COR-L47 (cell line): ENCODE data around the gene APOBEC3F.
"Not testable (repeated sequence)": the region's sequence is repeated elsewhere in the genome, so short reads cannot be mapped to it uniquely, and the experiment has no call there.

Source experiments
- DNase-seq: peaks from one replicate; lab custom pipeline; 2025; lab: John Stamatoyannopoulos, UW

The APOBEC3F gene

DNA sequence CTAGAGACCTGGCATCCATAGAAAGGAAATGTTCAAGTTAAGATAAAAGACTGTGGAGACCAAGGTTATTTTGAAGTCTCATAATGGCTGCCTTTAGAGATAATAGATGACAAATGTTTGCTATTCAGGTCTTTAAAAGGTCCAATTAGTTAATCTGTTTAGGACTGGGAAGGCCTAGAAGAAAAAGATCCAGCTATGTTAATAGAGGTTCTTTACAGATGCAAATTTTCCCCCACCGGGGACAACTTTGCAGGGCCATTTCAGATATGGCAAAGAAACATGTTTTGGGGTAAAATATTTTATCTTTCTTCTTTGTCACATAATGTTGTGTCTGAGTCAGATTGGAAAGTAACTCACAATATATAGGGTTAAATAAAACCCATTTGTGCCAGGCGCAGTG is 33.3 kb downstream of the APOBEC3F start:
- no peak for DNase-seq

DNA sequence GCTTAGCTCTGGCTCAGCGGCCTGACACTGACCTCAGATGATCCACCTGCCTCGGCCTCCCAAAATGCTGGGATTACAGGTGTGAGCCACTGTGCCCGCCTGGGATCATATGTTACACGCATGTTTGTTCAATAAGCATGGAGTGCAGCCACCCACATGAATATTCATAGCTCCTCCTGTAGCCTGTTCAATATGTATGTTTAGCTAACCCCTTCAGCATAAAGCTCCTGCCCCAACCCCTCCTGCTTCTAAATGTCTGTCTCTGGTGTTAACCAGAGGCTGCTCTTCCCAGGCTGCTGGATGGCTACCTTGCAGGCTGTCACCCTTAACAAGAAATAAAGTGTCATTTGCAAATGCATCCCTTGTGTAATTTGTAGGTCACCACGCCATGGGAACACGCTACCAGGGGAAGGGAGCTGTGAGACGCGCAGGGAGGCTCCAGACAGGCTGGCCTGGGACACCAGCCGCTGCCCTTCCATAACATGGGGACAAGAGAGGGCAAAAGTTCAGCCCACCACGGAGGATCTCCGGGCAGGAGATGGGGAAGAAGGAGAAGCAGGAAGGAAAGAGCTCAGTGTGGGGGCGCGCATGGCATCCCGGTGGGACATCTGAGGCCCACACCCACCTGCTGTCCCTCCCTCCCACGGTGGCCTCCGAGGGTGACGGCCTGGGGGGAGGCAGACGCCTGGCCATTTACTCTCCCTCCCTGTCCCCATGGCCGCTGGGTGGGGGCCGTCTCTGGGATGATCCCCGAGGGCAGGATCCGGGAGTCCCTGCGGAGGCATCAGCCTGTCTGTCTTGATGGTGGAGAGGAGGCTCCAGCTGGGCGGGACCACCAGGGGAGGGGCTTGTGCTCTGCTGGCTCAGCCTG is 35.7 kb downstream of the APOBEC3F start:
- DNase-seq: not testable (repeated sequence)

DNA sequence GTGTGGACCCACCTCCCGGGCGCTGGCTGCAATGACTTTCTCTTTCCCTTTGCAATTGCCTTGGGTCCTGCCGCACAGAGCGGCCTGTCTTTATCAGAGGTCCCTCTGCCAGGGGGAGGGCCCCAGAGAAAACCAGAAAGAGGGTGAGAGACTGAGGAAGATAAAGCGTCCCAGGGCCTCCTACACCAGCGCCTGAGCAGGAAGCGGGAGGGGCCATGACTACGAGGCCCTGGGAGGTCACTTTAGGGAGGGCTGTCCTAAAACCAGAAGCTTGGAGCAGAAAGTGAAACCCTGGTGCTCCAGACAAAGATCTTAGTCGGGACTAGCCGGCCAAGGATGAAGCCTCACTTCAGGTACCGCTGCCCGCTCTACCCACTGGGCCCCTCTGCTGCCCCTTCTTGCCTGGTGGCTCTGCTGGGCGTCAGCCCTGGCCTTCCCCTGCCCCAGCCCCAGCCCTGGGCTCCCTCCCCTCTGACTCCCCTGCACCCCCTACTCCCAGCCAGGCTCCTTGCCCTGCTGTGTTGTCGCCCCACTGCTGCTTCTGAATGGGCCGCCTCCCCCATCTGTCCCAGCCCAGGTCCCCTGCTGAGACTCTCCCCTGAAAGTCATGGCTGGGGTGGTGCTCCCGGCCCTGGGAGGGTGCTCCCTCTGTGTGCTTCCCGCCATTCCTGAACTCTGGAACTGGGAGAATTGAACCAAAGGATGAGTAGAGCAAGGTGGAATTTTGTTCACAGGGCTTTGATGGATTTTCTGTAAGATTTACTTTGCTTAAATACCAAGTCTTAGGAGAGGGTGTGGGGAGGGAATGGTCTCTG is 36.6 kb downstream of the APOBEC3F start, which contains the start of gene APOBEC3G:
Gene APOBEC3G, plus strand, starts transcription at position 250 of the 815 bp plus-strand sequence. Its CDS starts 87 bp downstream, at position 337.
- not testable (repeated sequence) for DNase-seq

DNA sequence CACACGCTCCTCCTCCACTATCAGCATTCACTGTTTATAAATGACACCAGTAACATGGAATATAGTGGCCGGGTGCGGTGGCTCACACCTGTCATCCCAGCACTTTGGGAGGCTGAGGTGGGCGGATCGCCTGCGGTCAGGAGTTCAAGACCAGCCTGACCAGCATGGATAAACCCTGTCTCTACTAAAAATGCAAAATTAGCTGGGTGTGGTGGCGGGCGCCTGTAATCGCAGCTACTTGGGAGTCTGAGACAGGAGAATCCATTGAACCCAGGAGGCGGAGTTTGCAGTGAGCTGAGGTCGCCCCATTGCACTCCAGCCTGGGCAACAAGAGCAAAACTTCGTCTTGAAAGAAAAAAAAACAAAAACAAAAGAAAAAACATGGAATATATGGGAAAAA is 37.2 kb downstream of the APOBEC3F start:
- DNase-seq: not testable (repeated sequence)

DNA sequence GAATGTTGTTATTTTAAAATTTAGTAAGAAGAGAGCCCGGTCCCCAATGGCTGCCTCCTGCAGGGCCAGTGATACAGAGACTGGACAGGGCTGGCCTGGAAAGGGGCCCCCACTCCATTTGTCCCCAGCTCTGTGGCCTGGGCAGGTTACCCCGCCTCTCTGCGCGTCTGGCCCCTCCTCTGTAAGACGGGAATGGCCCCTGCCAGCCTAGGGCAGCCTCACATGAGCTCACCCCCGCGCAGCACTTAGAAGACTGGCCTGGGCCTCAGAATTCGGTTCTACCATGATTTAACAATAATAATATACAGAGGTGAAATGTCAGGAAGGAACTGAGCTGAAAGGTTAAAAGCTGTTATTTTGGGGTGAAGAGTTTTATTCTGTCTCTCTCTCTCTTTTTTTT is 37.7 kb downstream of the APOBEC3F start:
- DNase-seq: no peak

DNA sequence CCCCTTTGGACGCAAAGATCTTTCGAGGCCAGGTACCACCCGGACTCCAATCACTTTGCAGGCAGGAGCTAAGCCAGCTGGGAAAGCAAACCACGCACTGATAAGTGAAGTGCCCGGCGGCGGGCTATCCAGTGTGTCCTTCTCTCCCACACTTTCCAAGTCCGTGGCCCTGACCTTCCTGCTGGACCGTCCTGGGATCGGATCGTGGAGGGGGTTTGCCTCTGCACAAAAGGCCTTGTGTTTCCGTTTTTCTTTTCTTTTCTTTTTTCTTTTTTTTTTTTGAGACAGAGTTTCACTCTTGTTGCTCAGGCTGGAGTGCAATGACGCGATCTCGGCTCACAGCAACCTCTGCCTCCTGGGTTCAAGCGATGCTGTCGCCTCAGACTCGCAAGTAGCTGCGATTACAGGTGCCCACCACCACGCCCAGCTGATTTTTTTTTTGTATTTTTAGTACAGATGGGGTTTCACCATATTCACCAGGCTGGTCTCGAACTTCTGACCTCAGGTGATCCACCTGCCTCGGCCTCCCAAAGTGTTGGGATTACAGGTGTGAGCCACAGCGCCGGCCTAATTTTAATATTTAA is 38.5 kb downstream of the APOBEC3F start:
- DNase-seq: not testable (repeated sequence)

DNA sequence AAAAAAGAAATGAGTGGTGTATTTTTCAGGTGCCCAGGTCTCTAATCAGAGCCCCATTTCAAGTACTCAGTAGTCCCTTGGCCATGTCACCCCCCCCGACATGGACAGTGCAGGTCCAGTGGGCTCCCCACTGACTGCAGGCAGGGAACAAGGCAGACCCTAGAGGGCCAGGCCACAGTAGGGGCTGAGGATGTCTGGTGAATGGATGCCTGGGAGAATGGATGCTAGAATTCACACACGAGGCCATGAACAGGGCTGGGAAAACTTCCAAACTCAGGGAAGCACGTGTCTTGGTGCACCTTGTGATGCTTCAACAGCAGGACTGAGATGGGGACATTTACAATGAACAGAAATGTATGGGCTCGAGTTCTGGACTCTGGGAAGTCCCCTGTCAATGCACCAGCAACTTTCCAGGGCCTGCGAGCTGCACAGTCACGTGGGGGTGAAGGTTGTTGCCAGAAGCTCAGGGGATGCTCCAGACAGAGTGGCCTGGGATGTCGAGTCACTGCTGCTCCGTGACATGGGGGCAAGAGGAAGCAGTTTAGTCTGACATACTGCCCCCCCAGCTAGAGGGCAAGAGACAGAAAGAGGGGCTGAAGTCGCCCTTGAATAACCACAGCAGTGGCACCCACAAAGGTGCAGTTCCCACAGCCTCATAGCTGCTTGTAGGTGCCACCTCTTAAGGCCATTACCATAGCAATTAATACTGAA is 39.5 kb downstream of the APOBEC3F start:
- DNase-seq: no peak

DNA sequence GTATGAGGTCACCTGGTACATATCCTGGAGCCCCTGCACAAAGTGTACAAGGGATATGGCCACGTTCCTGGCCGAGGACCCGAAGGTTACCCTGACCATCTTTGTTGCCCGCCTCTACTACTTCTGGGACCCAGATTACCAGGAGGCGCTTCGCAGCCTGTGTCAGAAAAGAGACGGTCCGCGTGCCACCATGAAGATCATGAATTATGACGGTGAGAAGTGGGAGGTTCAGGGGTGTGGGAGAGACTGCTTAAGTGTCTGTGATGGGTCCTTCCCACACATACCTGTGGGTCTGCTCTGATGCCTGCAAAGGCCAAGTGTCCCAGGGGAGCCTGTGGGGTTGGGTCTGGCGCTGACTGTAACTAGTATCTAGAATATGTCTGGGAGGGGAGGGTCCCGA is 40.4 kb downstream of the APOBEC3F start:
- DNase-seq: no peak

DNA sequence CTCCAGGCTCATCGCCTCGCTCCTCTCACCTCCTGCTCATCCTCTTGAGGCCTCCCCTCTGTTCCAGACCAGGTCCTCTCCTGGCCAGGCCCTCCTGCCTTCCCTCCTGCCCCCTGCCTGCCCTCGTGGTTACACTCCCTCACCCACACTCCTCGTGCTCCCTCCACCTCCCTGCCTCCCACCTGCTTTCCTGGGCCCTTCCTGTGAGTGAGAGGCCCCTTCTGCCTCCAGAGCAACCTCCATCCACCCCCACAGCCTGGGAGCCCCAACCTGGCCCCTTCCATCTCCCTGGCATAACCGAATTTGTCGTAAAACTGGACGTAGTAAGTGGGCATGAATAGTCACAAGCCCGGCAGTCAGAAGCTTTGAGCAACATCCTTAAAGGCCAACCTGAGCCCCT is 40.9 kb downstream of the APOBEC3F start:
- DNase-seq: no peak

DNA sequence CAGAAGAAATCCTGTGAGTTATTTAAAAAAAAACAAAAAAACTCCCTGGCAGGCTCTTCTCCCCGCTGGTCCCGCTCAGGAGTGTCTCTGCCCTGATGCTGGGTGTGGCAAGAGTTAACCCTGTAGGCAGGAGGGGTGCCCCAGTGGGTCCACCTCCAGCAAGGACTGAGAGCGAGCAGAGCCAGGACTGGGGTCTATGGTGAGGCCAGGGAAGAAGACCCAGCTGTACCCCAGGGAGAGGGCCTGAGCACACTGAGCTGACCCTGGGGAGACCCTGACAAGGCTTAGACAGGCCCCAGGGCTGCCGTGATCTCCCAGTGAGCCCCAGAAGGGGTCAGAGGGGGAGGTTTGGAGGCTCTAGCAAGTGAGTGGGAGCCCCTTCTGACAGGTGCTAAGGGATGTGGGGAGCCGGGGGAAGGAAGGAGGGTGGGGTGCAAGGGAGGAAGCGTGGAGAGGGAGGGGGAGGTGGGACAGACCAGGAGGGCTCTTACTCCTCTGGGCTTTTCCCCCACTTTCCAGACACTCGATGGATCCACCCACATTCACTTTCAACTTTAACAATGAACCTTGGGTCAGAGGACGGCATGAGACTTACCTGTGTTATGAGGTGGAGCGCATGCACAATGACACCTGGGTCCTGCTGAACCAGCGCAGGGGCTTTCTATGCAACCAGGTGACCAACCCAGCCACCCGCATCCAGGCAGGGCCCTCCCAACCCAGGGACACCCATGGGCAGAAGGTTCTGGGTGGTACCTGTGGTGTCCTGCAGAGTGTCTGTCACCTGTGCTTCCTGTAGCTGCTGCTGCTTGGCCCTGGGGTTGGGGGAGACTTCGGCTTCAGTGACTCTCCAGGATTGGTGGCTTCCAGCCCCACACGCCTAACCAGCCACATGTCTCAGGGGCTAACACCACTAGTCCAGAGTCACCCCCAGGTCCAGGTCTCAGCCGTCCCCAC is 42.8 kb downstream of the APOBEC3F start:
- DNase-seq: no peak

DNA sequence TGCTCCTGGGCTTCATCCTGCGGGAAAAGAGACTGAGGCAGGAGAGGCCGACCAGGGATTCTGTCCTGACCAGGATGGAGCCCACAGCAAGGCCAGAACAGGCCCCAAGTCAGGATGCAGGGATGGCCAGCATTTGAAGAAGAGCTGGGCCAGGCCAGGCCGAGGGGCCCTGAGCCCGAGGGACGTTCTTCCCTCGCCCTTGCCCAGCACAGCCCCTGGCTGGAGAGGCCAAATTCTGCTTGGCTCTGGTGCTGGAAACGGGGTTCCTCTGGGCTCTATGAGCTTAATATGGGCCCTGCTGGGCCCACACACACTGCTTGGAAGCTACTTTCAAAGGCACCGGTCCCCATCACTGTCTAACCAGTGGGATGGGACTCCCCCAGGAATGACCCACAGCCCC is 44.0 kb downstream of the APOBEC3F start:
- no peak for DNase-seq

DNA sequence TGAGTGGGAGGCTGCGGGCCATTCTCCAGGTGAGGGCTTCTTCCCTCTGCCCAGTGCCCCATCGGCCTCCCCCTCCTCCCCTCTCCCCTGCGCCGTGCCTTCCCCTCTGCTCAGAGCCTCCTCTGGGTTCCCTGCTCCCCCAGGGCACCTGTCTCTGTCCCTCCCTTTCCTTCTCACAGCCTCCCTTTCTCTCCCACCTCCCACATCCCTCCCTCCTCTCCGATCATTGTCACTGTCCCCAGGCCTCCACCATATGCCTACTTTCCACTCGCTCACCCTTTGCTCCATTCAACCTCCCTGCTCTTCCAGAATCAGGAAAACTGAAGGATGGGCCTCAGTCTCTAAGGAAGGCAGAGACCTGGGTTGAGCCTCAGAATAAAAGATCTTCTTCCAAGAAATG is 46.4 kb downstream of the APOBEC3F start:
- DNase-seq: no peak

DNA sequence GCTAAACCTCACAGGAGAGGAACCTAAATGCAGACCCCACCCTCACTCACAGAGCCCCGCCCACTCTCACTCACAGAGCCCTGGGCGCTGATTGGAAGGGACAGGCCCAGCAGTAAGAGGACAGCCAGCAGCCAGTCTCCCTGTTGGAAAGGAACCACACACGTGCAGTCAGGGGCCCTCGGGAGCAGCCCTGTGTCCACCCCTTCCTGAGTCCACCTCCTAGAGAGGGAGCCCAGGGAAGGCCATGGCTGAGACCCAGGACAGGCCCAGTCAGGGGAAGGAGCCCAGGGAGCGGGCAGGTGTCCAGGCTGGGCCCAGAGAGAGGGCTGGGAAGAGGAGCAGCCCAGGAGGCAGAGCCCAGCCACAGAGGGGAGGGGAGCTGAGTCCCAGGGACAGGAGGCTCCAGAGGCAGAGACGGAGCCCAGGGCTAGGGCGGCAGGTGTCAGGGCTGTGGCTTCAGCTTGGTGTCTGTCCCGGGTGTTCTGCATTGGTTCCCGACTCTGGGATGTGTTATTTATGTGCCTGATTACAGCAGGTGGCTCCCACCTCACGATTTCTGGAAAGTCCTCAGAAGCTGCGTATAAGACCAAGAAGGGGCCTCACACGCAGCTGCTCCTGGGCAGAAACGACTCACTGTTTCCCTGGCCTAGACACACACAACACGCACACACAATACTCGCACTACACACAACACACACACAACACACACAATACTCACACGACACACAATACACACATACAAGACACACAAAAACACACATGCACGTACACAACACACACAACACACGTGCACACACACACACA is 47.4 kb downstream of the APOBEC3F start:
- DNase-seq: no peak

DNA sequence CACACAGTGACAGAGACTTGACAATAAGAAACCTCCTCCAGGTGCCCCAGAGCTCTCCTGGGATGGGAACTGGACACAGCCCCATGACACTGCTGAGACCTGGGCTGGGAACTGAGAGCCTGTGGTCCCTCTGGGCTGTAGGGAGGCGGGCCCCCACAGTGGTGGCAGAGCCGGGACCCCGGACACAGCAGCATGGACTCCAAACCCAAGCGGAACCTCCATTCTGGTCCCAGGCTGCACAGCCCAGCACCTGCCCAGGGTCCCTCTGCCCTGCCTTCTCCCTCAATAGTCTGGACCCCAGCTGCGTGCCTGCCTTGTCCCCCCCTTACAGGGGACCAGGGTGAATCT is 48.0 kb downstream of the APOBEC3F start:
- DNase-seq: no peak

DNA sequence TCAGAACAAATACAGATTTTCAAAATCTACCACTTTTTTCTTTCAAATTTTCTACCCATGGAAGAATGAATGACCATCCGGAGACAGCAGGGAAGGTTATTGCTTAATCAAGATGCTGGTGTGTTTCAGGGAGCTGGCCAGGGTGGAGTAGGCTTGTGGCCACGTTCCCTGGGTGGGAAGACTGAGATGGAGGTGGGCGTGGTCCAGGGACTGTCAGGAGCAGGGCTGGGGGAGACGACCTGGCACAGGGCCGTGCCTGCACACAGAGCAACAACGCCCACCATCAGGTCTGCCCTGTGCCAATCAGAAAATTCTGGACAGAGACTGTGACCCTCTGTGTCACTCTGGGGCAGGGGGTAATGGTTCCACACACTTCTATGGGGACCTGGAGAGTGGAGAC is 49.3 kb downstream of the APOBEC3F start:
- DNase-seq: no peak

DNA sequence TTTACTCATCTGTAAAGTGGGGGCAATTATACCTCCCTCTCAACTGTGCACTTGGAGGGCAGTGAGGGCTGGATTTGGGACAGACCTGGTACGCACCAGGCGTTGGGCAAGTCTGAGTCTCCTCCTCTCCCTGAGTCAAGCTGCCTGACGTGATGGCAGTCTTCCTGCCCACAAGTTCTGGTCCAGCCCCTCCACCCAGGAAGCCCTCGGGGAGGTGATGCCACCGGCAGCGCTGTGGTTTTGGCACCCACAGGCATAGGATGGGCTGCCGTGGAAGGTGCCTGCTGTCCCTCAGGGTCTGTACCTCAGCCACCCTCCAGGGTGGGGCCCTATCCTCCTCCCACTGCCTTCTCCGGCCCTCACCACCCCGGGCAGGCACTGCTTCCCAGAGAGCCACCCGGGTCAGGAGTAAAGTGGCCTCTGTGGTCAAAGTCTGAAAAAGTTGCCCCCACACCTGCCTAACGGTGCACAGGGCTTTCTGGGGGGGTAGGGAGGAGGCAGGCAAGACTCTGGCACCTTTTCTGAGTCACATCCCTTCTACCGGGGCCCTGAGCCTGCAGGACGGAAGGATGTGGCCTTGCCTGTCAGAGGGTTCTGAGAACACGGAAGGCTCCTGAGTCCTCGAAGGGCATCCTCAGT is 49.9 kb downstream of the APOBEC3F start:
- no peak for DNase-seq

DNA sequence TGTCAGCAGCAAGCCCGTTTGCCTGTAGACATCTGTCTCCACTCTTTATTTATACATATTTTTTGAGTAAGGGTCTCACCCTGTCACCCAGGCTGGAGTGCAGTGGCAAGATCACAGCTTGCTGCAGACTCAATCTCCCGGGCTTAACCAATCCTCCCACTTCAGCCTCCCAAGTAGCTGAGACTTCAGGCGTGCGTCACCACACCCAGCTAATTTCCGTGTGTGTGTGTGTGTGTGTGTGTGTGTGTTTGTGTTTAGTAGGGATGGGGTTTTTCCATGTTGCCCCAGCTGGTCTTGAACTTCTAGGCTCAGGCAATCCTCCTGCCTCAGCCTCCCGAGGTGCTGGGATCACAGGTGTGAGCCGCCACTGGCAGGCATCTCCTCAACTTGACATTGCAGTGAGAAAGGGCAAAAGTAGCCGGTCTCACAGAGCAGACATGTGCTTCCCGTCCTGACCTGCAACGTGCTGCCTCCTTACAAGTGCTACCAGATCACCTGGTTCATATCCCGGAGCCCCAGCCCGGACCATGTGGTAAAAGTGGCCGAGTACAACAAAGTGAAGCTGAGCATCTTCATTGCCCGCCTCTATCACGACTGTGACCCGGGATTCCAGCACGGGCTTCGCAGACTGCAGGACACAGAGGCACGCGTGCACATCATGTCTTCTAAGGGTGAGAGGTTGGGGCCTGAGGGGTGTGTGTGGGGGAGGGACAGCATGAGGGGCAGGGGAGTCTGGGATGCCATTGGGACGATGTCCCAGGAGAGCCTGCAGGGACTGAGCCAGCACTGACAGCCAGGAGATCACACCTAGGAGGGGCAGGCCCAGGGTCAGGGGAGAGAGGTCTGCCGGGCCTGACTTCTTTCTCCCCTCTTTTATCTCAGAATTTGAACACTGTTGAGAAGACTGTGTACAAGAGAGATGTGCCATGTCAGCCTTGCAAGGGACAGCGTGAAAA is 50.7 kb downstream of the APOBEC3F start:
- no peak for DNase-seq

DNA sequence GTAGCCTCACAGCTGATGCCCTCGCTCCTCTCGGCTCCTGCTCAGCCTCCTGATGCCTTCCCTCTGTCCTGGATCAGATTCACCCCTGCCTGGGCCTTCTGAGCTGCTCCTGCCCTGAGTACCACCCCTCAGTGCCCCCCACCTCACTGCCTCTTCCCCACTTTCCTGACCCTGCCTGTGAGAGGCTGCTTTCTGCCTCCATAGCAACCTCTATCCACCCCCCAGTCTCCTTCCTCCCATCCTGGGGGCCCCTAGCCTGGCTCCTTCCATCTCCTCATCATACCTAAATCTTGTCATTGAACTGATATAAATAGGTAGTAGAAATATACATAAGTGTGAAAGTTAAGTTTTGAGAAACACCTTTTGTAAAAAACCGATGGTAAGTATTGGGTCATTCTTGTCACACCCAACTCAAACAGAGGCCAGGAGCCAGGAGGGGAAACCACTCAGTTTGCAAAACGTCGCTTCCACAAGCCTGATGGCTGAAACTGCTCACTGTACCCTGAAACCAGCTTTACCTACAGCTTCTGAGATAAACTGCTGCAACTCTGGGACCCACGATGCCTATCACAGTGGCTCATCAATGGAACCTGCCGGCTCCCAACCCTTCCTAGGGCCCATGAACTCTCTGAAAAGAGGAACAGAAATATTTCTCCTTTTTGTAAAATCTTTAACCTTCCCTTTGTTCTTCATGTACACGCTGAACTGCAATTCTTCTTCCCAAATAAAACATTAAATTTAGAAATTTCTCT is 51.6 kb downstream of the APOBEC3F start:
- DNase-seq: no peak
